ENCODE data around the gene TMEM132C.

TMEM132C gene

GRCh38 chr12:128307791-128308190, 40.8 kb downstream of the TMEM132C start:
- Histone ChIP-seq H3K9me3 (replicated peaks; ENCODE audit: insufficient read depth, low read length) (no peaks in the 10 kb centered on the region), H3F3A (ENCODE audit: insufficient read depth, low read length) (no peaks in the 10 kb centered on the region), H3K4me1 (ENCODE audit: low read length) (no peaks in the 10 kb centered on the region), H3K9ac (ENCODE audit: low read length) (no peak overlapping the region), H2AFZ (ENCODE audit: low read length) (no peak overlapping the region), H3K4me2 (ENCODE audit: low read depth, low read length) (no peak overlapping the region), H3K36me3 (replicated peaks; ENCODE audit: insufficient read depth, low read length) (no peaks in the 10 kb centered on the region), H3K4me3 (ENCODE audit: low read length) (no peak overlapping the region), H3K79me2 (ENCODE audit: low read length) (no peaks in the 10 kb centered on the region), H4K20me1 (ENCODE audit: insufficient read depth, low read length) (no peaks in the 10 kb centered on the region), H3K27ac (ENCODE audit: low read length) (no peak overlapping the region), H3K27me3 (replicated peaks; ENCODE audit: insufficient read depth, low read length) (no peaks in the 10 kb centered on the region), H3K9me2 (replicated peaks; ENCODE audit: insufficient read depth, low read length) (no peaks in the 10 kb centered on the region)
- DNase-seq: no peak
- no peak for TF ChIP-seq CTCF (IDR thresholded peaks at IDR 0.05; ENCODE audit: low read length)

- no peak for DNase-seq
- no peak for TF ChIP-seq EZH2phosphoT487 (IDR thresholded peaks at IDR 0.05; ENCODE audit: low read length)
- TF ChIP-seq EZH2 (optimal IDR thresholded peaks at IDR 0.05; ENCODE audit: low read depth, low read length): no peak
- TF ChIP-seq CTCF (IDR thresholded peaks at IDR 0.05; ENCODE audit: low read length): no peak
- H3K4me1 ChIP-seq (ENCODE audit: low read length): no peaks in the 10 kb centered on the region
Observed at GRCh38 chr12:128312661-128313060, 45.7 kb downstream of the TMEM132C start.

GRCh38 chr12:128313931-128314330, 47.0 kb downstream of the TMEM132C start:
- Histone ChIP-seq H3K9me2 (replicated peaks; ENCODE audit: insufficient read depth, low read length) (no peaks in the 10 kb centered on the region), H3F3A (ENCODE audit: insufficient read depth, low read length) (no peaks in the 10 kb centered on the region), H3K36me3 (replicated peaks; ENCODE audit: insufficient read depth, low read length) (no peaks in the 10 kb centered on the region), H2AFZ (ENCODE audit: low read length) (no peak overlapping the region), H3K4me1 (ENCODE audit: low read length) (no peaks in the 10 kb centered on the region), H4K20me1 (ENCODE audit: insufficient read depth, low read length) (no peaks in the 10 kb centered on the region), H3K4me3 (ENCODE audit: low read length) (no peak overlapping the region), H3K27ac (ENCODE audit: low read length) (no peak overlapping the region), H3K9ac (ENCODE audit: low read length) (no peak overlapping the region), H3K9me3 (replicated peaks; ENCODE audit: insufficient read depth, low read length) (no peaks in the 10 kb centered on the region), H3K79me2 (ENCODE audit: low read length) (no peaks in the 10 kb centered on the region), H3K27me3 (replicated peaks; ENCODE audit: insufficient read depth, low read length) (no peaks in the 10 kb centered on the region), H3K4me2 (ENCODE audit: low read depth, low read length) (no peak overlapping the region)
- no peak for TF ChIP-seq EZH2phosphoT487 (IDR thresholded peaks at IDR 0.05; ENCODE audit: low read length)
- TF ChIP-seq CTCF (IDR thresholded peaks at IDR 0.05; ENCODE audit: low read length): no peak
- TF ChIP-seq EZH2 (optimal IDR thresholded peaks at IDR 0.05; ENCODE audit: low read depth, low read length): no peak
- DNase-seq: no peak

More at GRCh38 chr12:128312661-128313060, 45.7 kb downstream of the TMEM132C start:
- Histone ChIP-seq H3K9me2 (replicated peaks; ENCODE audit: insufficient read depth, low read length) (no peaks in the 10 kb centered on the region), H3K9ac (ENCODE audit: low read length) (no peak overlapping the region), H3K4me2 (ENCODE audit: low read depth, low read length) (no peak overlapping the region), H3K27me3 (replicated peaks; ENCODE audit: insufficient read depth, low read length) (no peaks in the 10 kb centered on the region), H3K4me3 (ENCODE audit: low read length) (no peak overlapping the region), H3F3A (ENCODE audit: insufficient read depth, low read length) (no peaks in the 10 kb centered on the region), H3K79me2 (ENCODE audit: low read length) (no peaks in the 10 kb centered on the region), H4K20me1 (ENCODE audit: insufficient read depth, low read length) (no peaks in the 10 kb centered on the region), H2AFZ (ENCODE audit: low read length) (no peak overlapping the region), H3K27ac (ENCODE audit: low read length) (no peak overlapping the region), H3K9me3 (replicated peaks; ENCODE audit: insufficient read depth, low read length) (no peaks in the 10 kb centered on the region), H3K36me3 (replicated peaks; ENCODE audit: insufficient read depth, low read length) (no peaks in the 10 kb centered on the region)

All from MM.1S (cell line).